Ureter (tissue), 1 donor: Measurements from ENCODE around the gene NBEA. TPM values are rescaled to one million over a fixed set of nuclear protein-coding genes. Genes with fewer than 3 reads are reported as not detected.

Experiments
- DNase-seq: peaks from one replicate; pipeline ENCODE4 v3.0.0-alpha.2; 2020; ENCODE audit warnings: low spot score
- total RNA-seq: library from RNA; stranded (reverse); gene quantifications from one replicate; pipeline ENCODE4 v1.2.4, GENCODE V29; 2023
- donor health status: DM: yes; HTN: yes; CAD: no.

Gene NBEA
- total RNA-seq, 1 donor from 2014 or later, result 16.7 TPM

- DNase-seq, result no peak
Measured at GRCh38 chr13:35285677-35286076, 343.6 kb downstream of the NBEA start.

- no peak for DNase-seq
Measured at GRCh38 chr13:35292329-35292728, 350.3 kb downstream of the NBEA start.

GRCh38 chr13:35293579-35294226 lies 351.6 kb downstream of the NBEA start:
- no peak for DNase-seq

GRCh38 chr13:35309706-35310105 lies 367.6 kb downstream of the NBEA start:
- DNase-seq, result no peak

GRCh38 chr13:35332134-35332533 lies 390.1 kb downstream of the NBEA start:
- DNase-seq, result no peak

GRCh38 chr13:35333157-35333556 lies 391.1 kb downstream of the NBEA start:
- DNase-seq, result no peak

GRCh38 chr13:35342440-35342839 lies 400.4 kb downstream of the NBEA start:
- no peak for DNase-seq

- DNase-seq, result no peak
Measured at GRCh38 chr13:35343417-35343816, 401.3 kb downstream of the NBEA start.

GRCh38 chr13:35345992-35346391 lies 403.9 kb downstream of the NBEA start:
- DNase-seq, result no peak

GRCh38 chr13:35346494-35346893 lies 404.4 kb downstream of the NBEA start:
- no peak for DNase-seq

- no peak for DNase-seq
Measured at GRCh38 chr13:35347679-35348205, 405.7 kb downstream of the NBEA start.

GRCh38 chr13:35349052-35349451 lies 407.0 kb downstream of the NBEA start:
- no peak for DNase-seq

- DNase-seq, result no peak
Measured at GRCh38 chr13:35349673-35350278, 407.7 kb downstream of the NBEA start.

- no peak for DNase-seq
Measured at GRCh38 chr13:35354285-35354684, 412.2 kb downstream of the NBEA start.

GRCh38 chr13:35354882-35355281 lies 412.8 kb downstream of the NBEA start:
- no peak for DNase-seq

GRCh38 chr13:35356572-35356971 lies 414.5 kb downstream of the NBEA start:
- no peak for DNase-seq

- DNase-seq, result no peak
Measured at GRCh38 chr13:35365883-35366282, 423.8 kb downstream of the NBEA start.

GRCh38 chr13:35367586-35367985 lies 425.5 kb downstream of the NBEA start:
- DNase-seq, result no peak

- no peak for DNase-seq
Measured at GRCh38 chr13:35378939-35379338, 436.9 kb downstream of the NBEA start.

GRCh38 chr13:35379663-35380062 lies 437.6 kb downstream of the NBEA start:
- no peak for DNase-seq

- DNase-seq, result no peak
Measured at GRCh38 chr13:35387682-35388250, 445.7 kb downstream of the NBEA start.

- no peak for DNase-seq
Measured at GRCh38 chr13:35388441-35389355, 446.6 kb downstream of the NBEA start.
